Heart right ventricle (tissue), 16 donors: Measurements from ENCODE around the gene MT1F. TPM values are rescaled to one million over a fixed set of nuclear protein-coding genes. Genes with fewer than 3 reads are reported as not detected.
A peak's percentile ranks its signal among the peaks of the same experiment; 100 is the strongest.

Experiments
- ATAC-seq, 8 donors: fragments of 200-7000 bp; cut with Tn5 transposase; one replicate each; pipeline ENCODE4 v1.9.1; 2020; ENCODE audit warnings: mild to moderate bottlenecking in 8 of 8, moderate library complexity in 8 of 8, moderate number of reproducible peaks in 1 of 8
- DNase-seq, 2 donors: peaks; one replicate each; pipeline ENCODE4 v3.0.0-alpha.2; 2020
- H3K27ac ChIP-seq, 10 donors: fragments of 200-600 bp; sonication (generic) in 2 of 10; one replicate each; pipeline versions ENCODE4 v1.5.0 to v1.8.0; 2020 to 2022; ENCODE audit warnings: mild to moderate bottlenecking in 3 of 10
- H3K27me3 ChIP-seq, 7 donors: fragments of 200-600 bp; one replicate each; pipeline ENCODE4 v1.8.0; 2021 to 2022; ENCODE audit warnings: mild to moderate bottlenecking in 2 of 7
- H3K36me3 ChIP-seq, 9 donors: fragments of 200-600 bp; sonication (generic) in 1 of 9; one replicate each; pipeline versions ENCODE4 v1.5.0 to v1.8.0; 2020 to 2022; ENCODE audit warnings: mild to moderate bottlenecking in 2 of 9
- H3K4me1 ChIP-seq, 9 donors: fragments of 200-600 bp; sonication (generic) in 1 of 9; one replicate each; pipeline versions ENCODE4 v1.5.0 to v1.8.0; 2020 to 2022; ENCODE audit warnings: mild to moderate bottlenecking in 4 of 9
- H3K4me3 ChIP-seq, 10 donors: fragments of 200-600 bp; sonication (generic) in 2 of 10; one replicate each; pipeline versions ENCODE4 v1.5.0 to v1.8.0; 2020 to 2022; ENCODE audit warnings: mild to moderate bottlenecking in 7 of 10, moderate library complexity in 2 of 10
- H3K9me3 ChIP-seq, 11 donors: fragments of 200-600 bp in 10 of 11; sonication (generic) in 2 of 11; one replicate each; pipeline versions ENCODE4 v1.5.0 to v1.8.0; 2013 to 2022; ENCODE audit warnings: mild to moderate bottlenecking in 2 of 11, control low read depth in 1 of 11, moderate library complexity in 1 of 11
- WGBS, 2 donors: extraction: QIAGEN DNeasy Blood & Tissue Kit; methylation state at CpG; one replicate each; pipeline ENCODE4 v1.1.7; 2013; ENCODE audit warnings: inconsistent platforms in 1 of 2; 5-methylcytosine and 5-hydroxymethylcytosine counted together
- intact Hi-C, 10 donors: fragments of 100-400 bp; cut with DNase I; formaldehyde crosslinking; loops; one replicate each; pipeline versions ENCODE4 v1.11.1 to v1.14.2; 2022
- polyA plus RNA-seq, 2 donors: library from polyadenylated mRNA; stranded (reverse); fragments of 200-250 nt; gene quantifications; one replicate each; pipeline ENCODE4 v1.2.3, GENCODE V29; 2013
- total RNA-seq, 10 donors: library from RNA; stranded (reverse); fragmentation: NEBNext Ultra II Directional in 3 of 10; extraction: Animal tissue kit (Norgen Biotek cat#: 25700) in 3 of 10; gene quantifications; one replicate each; pipeline versions ENCODE4 v1.2.1 to v1.2.4, GENCODE V29; 2021 to 2023
- TF ChIP-seq, protein P1 (sequence below), 9 donors: fragments of 200-600 bp; sonication (generic) in 2 of 9; IDR thresholded peaks; one replicate each; pipeline versions ENCODE4 v1.5.0 to v1.8.0; 2021 to 2022; ENCODE audit warnings: antibody characterized with exemption in 9 of 9, mild to moderate bottlenecking in 5 of 9, moderate library complexity in 1 of 9
- donor health status: Arrhythmogenic right ventricular cardiomyopathy.
- donor health status: ischemic (EF 13 %, LVEDD 7.1; RV severe dilation, severe dysfunction).
- donor health status: healthy with polysubstance abuse.
- donor health status: DM: no; HTN: yes; CAD: no.
- donor health status: DM: no; HTN: no; CAD: no.
- donor health status: ischemic (EF 25% LVEDD 6.9; RV normal size, moderate dysfunction).
- donor health status: ischemic (EF 25% LVEDD 5.7; RV mildly dilated, moderate dysfunction).
- donor health status: healthy.
- donor health status: DM: yes; HTN: yes; CAD: no.
- donor health status: Ischemic cardiomyopathy.
- donor health status: ischemic (EF 35%, LVEDD 5.7; RV mildly dilated, moderate dysfunction).
- donor health status: nonischemic (EF 11% LVEDD 7.7; RV severe dilation, severe dysfunction).
- donor health status: DM: yes; HTN: yes; CAD: no.
- donor health status: PGD.
- donor health status: ischemic (EF 29% LVEDD 5.4; RV normal size, mild dysfunction).
- donor health status: nonischemic (EF 23%, LVEDD 6.1; RV moderate dilation, normal function).

The MT1F gene
- total and polyA plus RNA-seq, 12 donors: 0.98 to 7.7 (median 2.4) TPM

DNA sequence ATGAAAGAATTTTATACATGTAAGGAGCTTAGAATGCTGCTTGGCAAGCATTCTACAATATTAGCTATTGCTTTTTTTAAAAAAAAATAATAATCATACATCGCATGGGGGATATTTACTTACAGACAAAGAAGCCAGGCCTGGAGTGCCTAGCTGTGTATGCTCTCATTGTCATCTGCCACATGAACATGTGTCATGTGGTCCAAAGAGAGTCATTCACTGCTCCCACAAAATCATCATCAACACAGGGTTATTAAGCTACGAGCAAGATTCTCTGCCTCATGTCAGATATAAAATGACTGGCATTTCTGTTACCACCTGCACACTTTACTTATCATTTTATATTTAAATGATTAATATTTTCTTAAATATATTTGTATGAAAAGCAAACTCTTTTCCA is 34.1 kb upstream of the MT1F start:
- no peak overlapping the region for H3K27ac ChIP-seq
- H3K4me3 ChIP-seq: no peak overlapping the region
- 97 to 100% methylated on average over 2 of the region's 2 CpGs for WGBS, 2 donors
- H3K4me1 ChIP-seq: peaks cover 0 to 35% (median 19%) of the 10 kb centered on the region in 9 donors
- TF ChIP-seq, protein P1, sequence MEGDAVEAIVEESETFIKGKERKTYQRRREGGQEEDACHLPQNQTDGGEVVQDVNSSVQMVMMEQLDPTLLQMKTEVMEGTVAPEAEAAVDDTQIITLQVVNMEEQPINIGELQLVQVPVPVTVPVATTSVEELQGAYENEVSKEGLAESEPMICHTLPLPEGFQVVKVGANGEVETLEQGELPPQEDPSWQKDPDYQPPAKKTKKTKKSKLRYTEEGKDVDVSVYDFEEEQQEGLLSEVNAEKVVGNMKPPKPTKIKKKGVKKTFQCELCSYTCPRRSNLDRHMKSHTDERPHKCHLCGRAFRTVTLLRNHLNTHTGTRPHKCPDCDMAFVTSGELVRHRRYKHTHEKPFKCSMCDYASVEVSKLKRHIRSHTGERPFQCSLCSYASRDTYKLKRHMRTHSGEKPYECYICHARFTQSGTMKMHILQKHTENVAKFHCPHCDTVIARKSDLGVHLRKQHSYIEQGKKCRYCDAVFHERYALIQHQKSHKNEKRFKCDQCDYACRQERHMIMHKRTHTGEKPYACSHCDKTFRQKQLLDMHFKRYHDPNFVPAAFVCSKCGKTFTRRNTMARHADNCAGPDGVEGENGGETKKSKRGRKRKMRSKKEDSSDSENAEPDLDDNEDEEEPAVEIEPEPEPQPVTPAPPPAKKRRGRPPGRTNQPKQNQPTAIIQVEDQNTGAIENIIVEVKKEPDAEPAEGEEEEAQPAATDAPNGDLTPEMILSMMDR (IDR thresholded peaks at IDR 0.05): no peak
- peaks cover 0 to 10% (median 0%) of the 10 kb centered on the region in 7 donors for H3K27me3 ChIP-seq
- ATAC-seq (no peak), DNase-seq (no peak)
- intact Hi-C loops: loop anchor here in 2 of 10 donors (2.0 kb wide), 2 partner anchors 13 to 15 kb away; partner anchors contain the start of gene MT2A (in 1 of the 2)
- H3K9me3 ChIP-seq: no peaks in the 10 kb centered on the region
- no peaks in the 10 kb centered on the region for H3K36me3 ChIP-seq

DNA sequence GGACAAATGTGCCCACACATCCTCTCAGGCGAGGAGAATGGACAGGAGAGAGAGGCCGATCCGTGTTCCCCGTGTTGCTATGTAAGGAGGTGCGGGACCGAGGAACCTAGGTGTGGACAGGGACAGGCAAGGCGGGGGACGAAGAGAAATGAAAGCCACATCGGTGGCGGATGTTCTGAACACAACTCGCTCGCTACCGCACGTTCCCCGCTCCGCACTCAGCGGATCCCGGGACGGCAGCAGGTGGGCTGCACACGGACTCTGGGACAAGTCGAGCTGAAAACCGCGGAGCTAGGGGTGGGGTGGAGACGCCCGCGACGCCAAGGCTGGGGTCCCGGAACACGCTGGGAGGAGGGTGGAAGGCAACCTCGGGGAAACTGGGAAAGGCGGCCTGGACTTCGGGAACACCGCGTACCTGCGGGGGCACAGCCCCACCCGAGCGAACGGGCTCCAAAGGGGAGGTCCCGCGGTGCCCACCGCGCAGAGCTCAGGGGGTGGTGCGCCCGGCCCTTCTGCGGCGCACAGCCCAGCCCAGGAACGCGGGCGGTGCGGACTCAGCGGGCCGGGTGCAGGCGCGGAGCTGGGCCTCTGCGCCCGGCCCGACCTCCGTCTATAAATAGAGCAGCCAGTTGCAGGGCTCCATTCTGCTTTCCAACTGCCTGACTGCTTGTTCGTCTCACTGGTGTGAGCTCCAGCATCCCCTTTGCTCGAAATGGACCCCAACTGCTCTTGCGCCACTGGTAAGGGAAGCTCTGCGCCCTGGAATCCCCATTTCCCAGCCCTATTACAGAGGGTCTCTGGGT is 32.4 kb upstream of the MT1F start, which contains the start of gene MT1E:
MT1E (plus strand) TSS at position 642 of the 803 bp plus-strand sequence; CDS start at position 713, 71 bp downstream.
- peak; percentile 92 to 96 (median 94) for ATAC-seq
- Histone ChIP-seq H3K4me1 (peaks cover 0 to 29% (median 14%) of the 10 kb centered on the region in 9 donors), H3K27me3 (peaks cover 0 to 4% (median 0%) of the 10 kb centered on the region in 7 donors), H3K9me3 (no peaks in the 10 kb centered on the region), H3K27ac (peak within 1 kb of the TSS; percentile 76 to 98 (median 93)), H3K36me3 (no peaks in the 10 kb centered on the region), H3K4me3 (peak within 1 kb of the TSS; percentile 26 to 82 (median 67))
- TF ChIP-seq, protein P1 (IDR thresholded peaks at IDR 0.05): peak in 1 of 9 donors; percentile 2
- WGBS, 2 donors: 2% methylated on average over 62 of the region's 62 CpGs
- peak; percentile 85 to 86 for DNase-seq
- intact Hi-C loops: loop anchor here in 3 of 10 donors (1.0 to 5.0 kb wide), 4 partner anchors 14 to 57 kb away; partner anchors contain the start of genes MT1X (in 2 of the 3) and MT2A (in 1 of the 3)

DNA sequence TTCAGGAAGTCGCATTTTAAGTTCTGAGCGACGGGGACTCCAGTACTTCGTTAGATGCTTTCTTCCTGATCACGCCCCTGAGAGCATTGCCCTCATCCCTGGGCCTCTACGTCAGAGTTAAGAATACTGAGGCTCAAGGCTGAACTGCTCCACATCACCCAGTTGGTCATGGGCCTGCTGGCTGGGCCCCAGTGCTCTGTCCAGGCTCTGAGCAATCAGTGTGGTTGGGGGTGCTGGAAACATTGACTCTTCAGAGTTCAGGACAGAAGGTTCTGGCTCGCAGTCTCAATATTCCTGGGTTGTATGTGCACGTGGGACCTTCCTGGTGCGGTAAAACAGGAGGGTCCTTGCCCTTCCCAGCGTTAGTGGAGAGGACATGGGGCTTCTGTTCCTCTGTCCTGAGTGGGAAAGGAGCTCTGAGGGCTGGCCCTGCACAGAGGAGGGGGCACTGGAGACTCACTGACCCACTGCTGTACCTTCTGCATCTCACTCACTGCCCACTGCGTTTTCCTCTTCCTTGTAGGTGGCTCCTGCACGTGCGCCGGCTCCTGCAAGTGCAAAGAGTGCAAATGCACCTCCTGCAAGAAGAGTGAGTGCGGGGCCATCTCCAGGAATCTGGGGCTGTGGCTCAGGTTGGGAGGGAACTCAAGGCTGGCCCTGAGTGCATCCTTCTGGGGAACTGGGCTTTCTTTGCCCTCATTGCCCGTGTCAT is 31.7 kb upstream of the MT1F start:
- peak overlapping the region; percentile 26 to 82 (median 67) for H3K4me3 ChIP-seq
- H3K36me3 ChIP-seq: no peaks in the 10 kb centered on the region
- TF ChIP-seq, protein P1 (IDR thresholded peaks at IDR 0.05): no peak
- H3K27me3 ChIP-seq: peaks cover 0 to 8% (median 0%) of the 10 kb centered on the region in 7 donors
- H3K4me1 ChIP-seq: peaks cover 0 to 27% (median 14%) of the 10 kb centered on the region in 9 donors
- ATAC-seq (peak; percentile 74 to 90 (median 85)), DNase-seq (peak; percentile 55 to 76)
- WGBS, 2 donors: 30 to 35% methylated on average over 16 of the region's 16 CpGs
- peak overlapping the region; percentile 76 to 98 (median 93) for H3K27ac ChIP-seq
- no peaks in the 10 kb centered on the region for H3K9me3 ChIP-seq
- intact Hi-C loops: loop anchor here in 4 of 10 donors (1.0 to 5.0 kb wide), 4 partner anchors 15 to 56 kb away; partner anchors contain the start of genes MT1X (in 2 of the 4) and MT2A (in 2 of the 4)

DNA sequence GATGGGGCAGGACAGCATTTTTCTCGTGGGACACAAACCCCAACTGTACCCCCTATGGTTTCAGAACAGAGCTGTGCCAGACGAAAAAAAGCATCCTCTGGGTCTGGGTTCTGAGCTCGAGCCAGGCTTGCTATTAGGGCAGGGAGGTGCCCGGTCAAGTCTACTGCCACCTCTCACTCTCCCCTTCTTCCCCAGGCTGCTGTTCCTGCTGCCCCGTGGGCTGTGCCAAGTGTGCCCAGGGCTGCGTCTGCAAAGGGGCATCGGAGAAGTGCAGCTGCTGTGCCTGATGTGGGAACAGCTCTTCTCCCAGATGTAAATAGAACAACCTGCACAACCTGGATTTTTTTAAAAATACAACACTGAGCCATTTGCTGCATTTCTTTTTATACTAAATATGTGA is 31.1 kb upstream of the MT1F start:
- Histone ChIP-seq H3K27ac (peak overlapping the region; percentile 76 to 98 (median 93)), H3K9me3 (no peaks in the 10 kb centered on the region), H3K4me1 (peaks cover 0 to 25% (median 15%) of the 10 kb centered on the region in 9 donors), H3K4me3 (peak overlapping the region; percentile 26 to 82 (median 67)), H3K27me3 (peaks cover 0 to 13% (median 0%) of the 10 kb centered on the region in 7 donors), H3K36me3 (no peaks in the 10 kb centered on the region)
- DNase-seq (no peak), ATAC-seq (peak in 3 of 8 donors; percentile 25 to 38 (median 37))
- 54 to 60% methylated on average over 7 of the region's 7 CpGs for WGBS, 2 donors
- intact Hi-C loops: loop anchor here in 3 of 10 donors (2.0 to 5.0 kb wide), 2 partner anchors 18 to 56 kb away; partner anchors contain the start of genes MT1X (in 2 of the 3) and MT2A (in 1 of the 3)
- TF ChIP-seq, protein P1 (IDR thresholded peaks at IDR 0.05): no peak
